Fibroblast of pulmonary artery (primary cell): ENCODE results near the gene MIAT.

Source experiments
- DNase-seq: peaks from one replicate; pipeline ENCODE4 v3.0.0-alpha.2; 2010; ENCODE audit warnings: low read depth
- H3K4me3 ChIP-seq: replicated peaks from 2 replicates; pipeline ENCODE4 v1.5.1; 2011; ENCODE audit warnings: low read depth, mild to moderate bottlenecking, control low read depth, low read length, moderate library complexity
- TF ChIP-seq, protein P1 (sequence below): IDR thresholded peaks from 2 replicates; pipeline ENCODE4 v1.5.1; 2011; ENCODE audit warnings: mild to moderate bottlenecking, control low read depth, low read length, inconsistent platforms; ENCODE audit errors: missing control alignments

Gene MIAT

DNA sequence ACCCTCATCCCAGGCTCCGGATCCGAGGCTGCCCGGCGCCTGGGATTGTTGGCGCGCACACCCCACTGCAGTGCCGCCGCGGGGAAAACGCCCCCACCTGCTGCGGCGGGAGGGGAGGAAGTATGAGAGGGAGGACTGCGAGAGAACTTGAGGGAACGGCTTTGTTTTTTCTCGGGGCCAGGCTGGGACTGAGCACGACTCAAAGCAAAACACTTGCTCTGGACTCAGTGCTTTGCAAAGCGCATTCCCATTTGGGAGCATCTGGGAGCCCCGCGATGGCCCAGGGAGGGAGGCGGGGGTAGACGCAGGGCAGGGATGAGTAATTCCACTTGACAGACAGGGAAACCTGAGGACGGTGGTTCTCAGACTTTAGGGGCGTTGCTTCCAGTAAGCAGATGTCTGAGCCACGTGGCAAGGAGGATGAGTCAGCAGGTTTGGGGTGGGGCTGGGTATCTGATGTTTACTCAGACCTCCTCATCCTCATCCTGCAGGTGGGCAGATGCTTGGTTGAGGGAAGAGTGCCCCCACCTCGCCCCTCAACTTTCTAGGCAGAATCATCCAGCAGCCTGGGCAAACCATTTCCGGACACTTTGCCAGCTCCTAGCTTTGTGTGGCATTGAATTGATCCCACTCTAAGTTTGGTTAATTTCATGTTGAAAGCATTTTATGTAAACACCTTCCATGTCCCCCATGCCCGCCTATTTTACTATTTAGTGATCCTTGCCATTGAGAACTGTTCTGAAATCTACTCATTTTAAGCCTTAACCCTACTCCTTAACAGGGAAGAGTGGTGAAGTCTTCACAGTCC is 1.5 kb downstream of the MIAT start:
- H3K4me3 ChIP-seq, result peak overlapping the region; percentile 37
- TF ChIP-seq, protein P1, sequence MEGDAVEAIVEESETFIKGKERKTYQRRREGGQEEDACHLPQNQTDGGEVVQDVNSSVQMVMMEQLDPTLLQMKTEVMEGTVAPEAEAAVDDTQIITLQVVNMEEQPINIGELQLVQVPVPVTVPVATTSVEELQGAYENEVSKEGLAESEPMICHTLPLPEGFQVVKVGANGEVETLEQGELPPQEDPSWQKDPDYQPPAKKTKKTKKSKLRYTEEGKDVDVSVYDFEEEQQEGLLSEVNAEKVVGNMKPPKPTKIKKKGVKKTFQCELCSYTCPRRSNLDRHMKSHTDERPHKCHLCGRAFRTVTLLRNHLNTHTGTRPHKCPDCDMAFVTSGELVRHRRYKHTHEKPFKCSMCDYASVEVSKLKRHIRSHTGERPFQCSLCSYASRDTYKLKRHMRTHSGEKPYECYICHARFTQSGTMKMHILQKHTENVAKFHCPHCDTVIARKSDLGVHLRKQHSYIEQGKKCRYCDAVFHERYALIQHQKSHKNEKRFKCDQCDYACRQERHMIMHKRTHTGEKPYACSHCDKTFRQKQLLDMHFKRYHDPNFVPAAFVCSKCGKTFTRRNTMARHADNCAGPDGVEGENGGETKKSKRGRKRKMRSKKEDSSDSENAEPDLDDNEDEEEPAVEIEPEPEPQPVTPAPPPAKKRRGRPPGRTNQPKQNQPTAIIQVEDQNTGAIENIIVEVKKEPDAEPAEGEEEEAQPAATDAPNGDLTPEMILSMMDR, result no peak
- peak; percentile 84 for DNase-seq

DNA sequence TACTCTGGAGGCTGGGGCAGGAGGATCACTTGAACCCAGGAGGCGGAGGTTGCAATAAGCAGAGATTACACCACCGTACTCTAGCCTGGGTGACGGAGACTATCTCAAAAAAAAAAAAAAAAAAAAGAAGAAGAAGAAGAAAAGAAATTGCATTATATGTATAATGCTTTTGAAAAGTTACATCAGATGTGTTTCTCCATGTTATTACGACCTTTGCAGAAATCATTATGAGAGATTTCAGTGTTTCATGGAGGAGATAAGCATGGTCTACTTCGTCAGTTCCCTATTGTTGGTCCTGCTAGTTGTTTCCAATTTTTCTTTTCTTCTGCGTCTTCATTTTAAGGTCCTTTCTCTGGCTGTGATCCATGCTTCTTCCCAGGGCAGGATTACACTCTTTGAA is 3.0 kb downstream of the MIAT start:
- no peak for DNase-seq
- TF ChIP-seq, protein P1, result no peak
- no peak overlapping the region for H3K4me3 ChIP-seq

DNA sequence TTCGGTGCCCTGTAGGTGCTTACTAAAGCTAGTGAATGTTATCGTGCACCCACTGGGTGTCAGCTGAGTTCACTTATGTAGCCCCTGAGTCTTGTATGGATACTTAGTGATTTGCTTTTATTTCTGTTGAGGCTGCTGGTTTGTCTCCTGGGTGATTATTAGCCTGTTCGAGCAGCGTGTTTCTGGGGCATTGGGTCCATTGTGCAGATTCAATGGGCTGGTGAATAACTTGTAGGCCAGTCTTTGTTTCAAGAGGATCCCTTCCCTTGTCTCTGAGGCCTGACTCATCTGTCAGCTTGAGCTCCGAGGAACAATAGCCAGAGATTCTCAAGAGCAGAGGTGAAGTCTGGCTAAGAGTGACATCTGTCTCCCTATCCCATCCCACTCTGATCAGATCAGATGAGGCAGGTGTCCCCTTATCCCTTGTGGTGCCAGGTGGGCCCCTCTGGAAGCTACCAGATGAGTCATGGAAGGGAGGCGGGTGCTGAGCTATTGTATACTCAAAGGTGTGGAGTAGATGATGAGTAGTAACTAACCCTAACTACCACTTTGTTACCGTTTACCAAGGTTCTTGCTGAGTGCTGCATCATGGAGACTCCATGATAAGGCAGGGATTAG is 3.7 kb downstream of the MIAT start:
- TF ChIP-seq, protein P1, result no peak
- no peak overlapping the region for H3K4me3 ChIP-seq
- no peak for DNase-seq

DNA sequence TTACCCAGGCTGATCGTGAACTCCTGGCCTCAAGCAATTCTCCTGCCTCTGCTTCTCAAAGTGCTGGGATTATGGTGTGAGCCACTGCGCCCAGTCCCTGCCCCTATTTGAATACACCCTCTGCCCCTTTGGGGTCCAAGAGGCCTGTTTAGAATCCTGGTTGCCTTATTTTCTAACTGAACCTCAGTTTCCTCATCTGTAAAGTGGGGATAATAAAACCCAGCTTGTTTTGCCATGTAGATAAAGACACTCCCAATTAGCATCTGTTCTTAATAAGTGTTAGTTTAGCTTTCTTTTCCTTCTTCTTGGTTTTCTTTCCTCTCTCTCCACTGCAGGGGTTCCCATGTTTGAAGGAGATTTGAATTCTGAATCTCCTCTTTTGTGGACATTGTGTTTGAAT is 4.8 kb downstream of the MIAT start:
- TF ChIP-seq, protein P1, result no peak
- no peak for DNase-seq
- H3K4me3 ChIP-seq, result no peak overlapping the region

DNA sequence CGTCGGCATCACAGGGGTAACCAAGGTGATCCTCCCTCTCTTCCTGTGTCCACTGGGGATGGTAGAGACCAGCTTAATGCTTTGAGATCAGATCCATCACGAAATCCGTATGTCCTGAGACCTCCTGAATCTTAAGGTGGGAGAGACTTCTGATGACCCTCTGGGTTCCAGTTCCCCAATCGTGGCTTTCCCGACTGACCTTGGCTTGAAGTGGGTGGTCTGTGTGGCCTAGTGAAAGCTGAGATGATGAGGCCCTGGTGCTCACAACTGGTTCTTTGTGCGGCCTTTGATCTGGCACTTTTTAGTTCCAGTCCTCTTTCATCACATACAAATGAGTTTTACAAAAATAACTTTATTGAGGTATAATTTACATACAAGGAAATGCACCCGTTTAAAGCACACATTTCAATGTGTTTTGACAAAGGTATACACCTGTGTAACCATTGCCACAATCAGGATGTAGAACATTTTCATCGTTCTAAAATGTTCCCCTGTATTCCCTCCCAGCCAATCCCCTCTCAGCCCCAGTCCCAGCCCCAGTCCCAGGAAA is 6.1 kb downstream of the MIAT start:
- H3K4me3 ChIP-seq, result no peak overlapping the region
- TF ChIP-seq, protein P1, result no peak
- DNase-seq, result no peak

DNA sequence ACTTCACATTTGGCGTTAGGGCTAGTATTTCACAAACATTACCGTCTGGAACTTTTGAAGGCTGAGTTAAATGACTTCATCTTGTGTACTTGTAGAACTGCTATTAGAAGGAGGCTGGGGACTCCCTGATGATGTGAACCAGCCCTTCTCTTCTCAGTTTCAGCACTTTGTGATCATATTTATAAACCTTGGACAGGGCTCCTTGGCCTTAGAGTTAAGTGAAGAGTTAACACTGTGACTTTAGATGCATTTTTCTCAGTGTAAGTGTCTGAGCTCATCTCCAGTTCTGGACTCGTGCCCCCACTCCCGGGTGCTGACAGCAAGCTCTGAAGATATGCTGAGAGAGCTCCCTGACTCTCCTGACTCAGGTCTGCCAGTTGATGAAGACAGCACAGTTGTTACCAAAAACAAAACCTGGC is 8.4 kb downstream of the MIAT start:
- TF ChIP-seq, protein P1, result no peak
- H3K4me3 ChIP-seq, result no peak overlapping the region
- DNase-seq, result no peak
